Muscle layer of colon (tissue), 2 donors: ENCODE results near the gene HSPB2.
"Not testable (repeated sequence)": the region's sequence is repeated elsewhere in the genome, so short reads cannot be mapped to it uniquely, and the experiment has no call there.

Source experiments
- H3K27ac ChIP-seq: one replicate; pipeline ENCODE4 v1.7.0; 2013; ENCODE audit warnings: low read depth, mild to moderate bottlenecking, low read length, moderate library complexity
- H3K27me3 ChIP-seq, 2 donors: one replicate each; pipeline ENCODE4 v1.7.0; 2013; ENCODE audit warnings: low read length in 2 of 2, mild to moderate bottlenecking in 2 of 2; ENCODE audit not compliant: insufficient read depth in 2 of 2, control insufficient read depth in 1 of 2
- H3K36me3 ChIP-seq: one replicate; pipeline ENCODE4 v1.7.0; 2013; ENCODE audit warnings: mild to moderate bottlenecking, low read length; ENCODE audit not compliant: insufficient read depth
- H3K4me1 ChIP-seq: one replicate; pipeline ENCODE4 v1.7.0; 2013; ENCODE audit warnings: mild to moderate bottlenecking, low read length; ENCODE audit not compliant: insufficient read depth
- H3K4me3 ChIP-seq, 2 donors: one replicate each; pipeline ENCODE4 v1.7.0; 2013; ENCODE audit warnings: low read length in 2 of 2, low read depth in 1 of 2, mild to moderate bottlenecking in 1 of 2, moderate library complexity in 1 of 2
- H3K9ac ChIP-seq: one replicate; pipeline ENCODE4 v1.7.0; 2013; ENCODE audit warnings: low read length
- H3K9me3 ChIP-seq: one replicate; pipeline ENCODE4 v1.7.0; 2013; ENCODE audit warnings: mild to moderate bottlenecking, low read length
- donor health status: abdominal sarcoma.
- donor health status: Adenocarcinoma of cecum.

The HSPB2 gene

GRCh38 chr11:111932611-111932950, 20.0 kb downstream of the HSPB2 start:
- H3K9ac ChIP-seq: no peak overlapping the region
- no peak overlapping the region for H3K27ac ChIP-seq
- H3K9me3 ChIP-seq: no peaks in the 10 kb centered on the region
- H3K4me1 ChIP-seq: peaks cover 20% of the 10 kb centered on the region
- no peaks in the 10 kb centered on the region for H3K27me3 ChIP-seq
- no peak overlapping the region for H3K4me3 ChIP-seq
- no peaks in the 10 kb centered on the region for H3K36me3 ChIP-seq

GRCh38 chr11:111933176-111933575, 20.6 kb downstream of the HSPB2 start:
- peaks cover 25% of the 10 kb centered on the region for H3K4me1 ChIP-seq
- H3K36me3 ChIP-seq, H3K9me3 ChIP-seq, H3K4me3 ChIP-seq, H3K27ac ChIP-seq, H3K27me3 ChIP-seq, H3K9ac ChIP-seq: not testable (repeated sequence)

- no peaks in the 10 kb centered on the region for H3K36me3 ChIP-seq
- H3K9me3 ChIP-seq: no peaks in the 10 kb centered on the region
- H3K27me3 ChIP-seq: no peaks in the 10 kb centered on the region
- H3K9ac ChIP-seq: no peak overlapping the region
- H3K4me3 ChIP-seq: no peak overlapping the region
- peaks cover 32% of the 10 kb centered on the region for H3K4me1 ChIP-seq
- no peak overlapping the region for H3K27ac ChIP-seq
Measured at GRCh38 chr11:111933872-111934271, 21.3 kb downstream of the HSPB2 start.

- no peak overlapping the region for H3K9ac ChIP-seq
Measured at GRCh38 chr11:111934306-111934705, 21.8 kb downstream of the HSPB2 start.

GRCh38 chr11:111935317-111936039, 22.9 kb downstream of the HSPB2 start:
- no peaks in the 10 kb centered on the region for H3K27me3 ChIP-seq
- H3K4me1 ChIP-seq: peaks cover 42% of the 10 kb centered on the region
- H3K9me3 ChIP-seq: no peaks in the 10 kb centered on the region
- peak overlapping the region in 1 of 2 donors; percentile 78 for H3K4me3 ChIP-seq
- H3K36me3 ChIP-seq: no peaks in the 10 kb centered on the region
- peak overlapping the region; percentile 79 for H3K27ac ChIP-seq
- peak overlapping the region; percentile 55 for H3K9ac ChIP-seq

More at GRCh38 chr11:111934306-111934705, 21.8 kb downstream of the HSPB2 start:
- H3K36me3 ChIP-seq: no peaks in the 10 kb centered on the region
- H3K27me3 ChIP-seq: no peaks in the 10 kb centered on the region
- peaks cover 37% of the 10 kb centered on the region for H3K4me1 ChIP-seq
- no peak overlapping the region for H3K4me3 ChIP-seq
- no peaks in the 10 kb centered on the region for H3K9me3 ChIP-seq
- H3K27ac ChIP-seq: no peak overlapping the region

- Histone ChIP-seq H3K4me3 (peak overlapping the region; percentile 61 to 78), H3K27me3 (no peaks in the 10 kb centered on the region), H3K4me1 (peaks cover 42% of the 10 kb centered on the region), H3K9ac (peak overlapping the region; percentile 55), H3K36me3 (no peaks in the 10 kb centered on the region), H3K27ac (peak overlapping the region; percentile 79), H3K9me3 (no peaks in the 10 kb centered on the region)
Measured at GRCh38 chr11:111936040-111936540, 23.6 kb downstream of the HSPB2 start.

GRCh38 chr11:111937461-111937769, 24.9 kb downstream of the HSPB2 start:
- Histone ChIP-seq H3K9me3 (no peaks in the 10 kb centered on the region), H3K27me3 (no peaks in the 10 kb centered on the region), H3K36me3 (no peaks in the 10 kb centered on the region), H3K27ac (peak overlapping the region; percentile 79), H3K4me1 (peaks cover 42% of the 10 kb centered on the region), H3K4me3 (peak overlapping the region; percentile 61 to 78), H3K9ac (peak overlapping the region; percentile 18)

- H3K27me3 ChIP-seq: no peaks in the 10 kb centered on the region
- H3K4me1 ChIP-seq: peaks cover 42% of the 10 kb centered on the region
- peak overlapping the region; percentile 79 for H3K27ac ChIP-seq
- H3K4me3 ChIP-seq: peak overlapping the region; percentile 61 to 78
- H3K9me3 ChIP-seq: no peaks in the 10 kb centered on the region
- peak overlapping the region; percentile 18 for H3K9ac ChIP-seq
- H3K36me3 ChIP-seq: no peaks in the 10 kb centered on the region
Measured at GRCh38 chr11:111937844-111938243, 25.3 kb downstream of the HSPB2 start.

- Histone ChIP-seq H3K4me3 (peak overlapping the region in 1 of 2 donors; percentile 78), H3K9me3 (no peaks in the 10 kb centered on the region), H3K9ac (no peak overlapping the region), H3K4me1 (peaks cover 42% of the 10 kb centered on the region), H3K27ac (peak overlapping the region; percentile 79), H3K36me3 (no peaks in the 10 kb centered on the region), H3K27me3 (no peaks in the 10 kb centered on the region)
Measured at GRCh38 chr11:111938687-111939160, 26.2 kb downstream of the HSPB2 start.

- no peaks in the 10 kb centered on the region for H3K27me3 ChIP-seq
- H3K9ac ChIP-seq: no peak overlapping the region
- H3K27ac ChIP-seq: peak overlapping the region; percentile 14
- H3K4me1 ChIP-seq: peaks cover 40% of the 10 kb centered on the region
- H3K9me3 ChIP-seq: no peaks in the 10 kb centered on the region
- no peaks in the 10 kb centered on the region for H3K36me3 ChIP-seq
- no peak overlapping the region for H3K4me3 ChIP-seq
Measured at GRCh38 chr11:111939836-111940604, 27.5 kb downstream of the HSPB2 start.

GRCh38 chr11:111941963-111942362, 29.4 kb downstream of the HSPB2 start:
- Histone ChIP-seq H3K4me1 (peaks cover 24% of the 10 kb centered on the region), H3K27ac (no peak overlapping the region), H3K27me3 (no peaks in the 10 kb centered on the region), H3K9ac (no peak overlapping the region), H3K36me3 (no peaks in the 10 kb centered on the region), H3K9me3 (no peaks in the 10 kb centered on the region), H3K4me3 (no peak overlapping the region)
